B cell (primary cell): ENCODE results near the gene USP48. TPM values are rescaled to one million over a fixed set of nuclear protein-coding genes. Genes with fewer than 3 reads are reported as not detected.

Experiments used
- ATAC-seq: fragments of 200-7000 bp; cut with Tn5 transposase; one replicate; pipeline ENCODE4 v1.10.0; 2021; ENCODE audit warnings: low read depth, mild to moderate bottlenecking, moderate number of reproducible peaks, moderate library complexity
- CTCF ChIA-PET: fragments of 350-600 bp; sonication (Branson Sonifier 250); formaldehyde crosslinking; loops from one replicate; lab custom pipeline; 2021; ENCODE audit warnings: antibody characterized with exemption, inconsistent platforms; lab: Charles Lee
- POLR2A ChIA-PET: fragments of 350-600 bp; sonication (Branson Sonifier 250); formaldehyde crosslinking; loops from one replicate; lab custom pipeline; 2021; ENCODE audit warnings: antibody characterized with exemption; lab: Charles Lee
- DNase-seq: peaks from one replicate; pipeline ENCODE4 v3.0.0; 2013
- H2AFZ ChIP-seq: 2 replicates; pipeline ENCODE4 v1.6.1; 2012; ENCODE audit warnings: mild to moderate bottlenecking, low read depth, low read length; ENCODE audit not compliant: insufficient read depth, poor library complexity, severe bottlenecking
- H3K27ac ChIP-seq, 2 donors: 1 replicate in 1 of 2; 2 replicates in 1 of 2; pipeline ENCODE4 v1.5.1; 2012 to 2013; ENCODE audit warnings: low read length in 2 of 2, mild to moderate bottlenecking in 2 of 2, moderate library complexity in 1 of 2
- H3K27me3 ChIP-seq, 4 experiments: fragments of 200-600 bp in 1 of 4; sonication (generic) in 1 of 4; replicated peaks in 1 of 4; 1 replicate in 2 of 4; 2 replicates in 2 of 4; pipeline versions ENCODE4 v1.6.1 to v1.7.0; 2013 to 2016; ENCODE audit warnings: low read length in 3 of 4, mild to moderate bottlenecking in 2 of 4, mixed read lengths in 1 of 4, moderate library complexity in 1 of 4; ENCODE audit not compliant: insufficient read depth in 4 of 4, control insufficient read depth in 3 of 4; ENCODE audit errors: control extremely low read depth in 1 of 4
- H3K36me3 ChIP-seq, 2 experiments: replicated peaks in 1 of 2; 1 replicate in 1 of 2; 2 replicates in 1 of 2; pipeline versions ENCODE4 v1.6.1 to v1.7.1; 2013; ENCODE audit warnings: low read length in 1 of 2; ENCODE audit not compliant: insufficient read depth in 2 of 2, control insufficient read depth in 1 of 2; ENCODE audit errors: control extremely low read depth in 1 of 2, extremely low read depth in 1 of 2
- H3K4me1 ChIP-seq, 2 donors: fragments of 200-600 bp in 1 of 2; sonication (generic) in 1 of 2; 1 replicate in 1 of 2; 2 replicates in 1 of 2; pipeline versions ENCODE4 v1.5.1 to v1.6.1; 2013 to 2017; ENCODE audit warnings: low read length in 2 of 2; ENCODE audit not compliant: control insufficient read depth in 2 of 2, insufficient read depth in 2 of 2
- H3K4me2 ChIP-seq: replicated peaks from 2 replicates; pipeline ENCODE3; 2012; ENCODE audit warnings: mild to moderate bottlenecking, low read depth, low read length; ENCODE audit not compliant: poor library complexity, severe bottlenecking
- H3K4me3 ChIP-seq, 5 experiments: fragments of 200-600 bp in 1 of 5; sonication (generic) in 1 of 5; 1 replicate in 3 of 5; 2 replicates in 2 of 5; pipeline versions ENCODE4 v1.5.1 to v1.7.0; 2011 to 2016; ENCODE audit warnings: low read length in 4 of 5, mild to moderate bottlenecking in 4 of 5, low read depth in 2 of 5, control low read depth in 1 of 5, moderate library complexity in 1 of 5; ENCODE audit not compliant: insufficient read depth in 1 of 5; ENCODE audit errors: control extremely low read depth in 1 of 5, extremely low read depth in 1 of 5
- H3K79me2 ChIP-seq: fragments of 200-600 bp; sonication (generic); one replicate; pipeline ENCODE4 v1.6.0; 2016; ENCODE audit warnings: low read length; ENCODE audit not compliant: control insufficient read depth, insufficient read depth
- H3K9ac ChIP-seq: fragments of 200-600 bp; sonication (generic); 2 replicates; pipeline ENCODE4 v1.6.1; 2017; ENCODE audit warnings: mild to moderate bottlenecking, low read length, moderate library complexity
- H3K9me3 ChIP-seq, 3 donors: one replicate each; pipeline versions ENCODE4 v1.6.1 to v1.7.1; 2013; ENCODE audit warnings: low read length in 2 of 3; ENCODE audit not compliant: control insufficient read depth in 2 of 3, insufficient read depth in 1 of 3; ENCODE audit errors: control extremely low read depth in 1 of 3
- H4K20me1 ChIP-seq: 2 replicates; pipeline ENCODE4 v1.6.0; 2012; ENCODE audit warnings: mild to moderate bottlenecking, low read length; ENCODE audit not compliant: insufficient read depth, control insufficient read depth, poor library complexity, severe bottlenecking
- H3K27ac Mint-ChIP-seq: one replicate; pipeline ENCODE4 v1.8.0; 2021; ENCODE audit warnings: mixed read lengths
- H3K27me3 Mint-ChIP-seq: one replicate; pipeline ENCODE4 v1.8.0; 2021; ENCODE audit warnings: mixed read lengths
- H3K4me1 Mint-ChIP-seq: one replicate; pipeline ENCODE4 v1.8.0; 2021; ENCODE audit warnings: mixed read lengths
- H3K4me3 Mint-ChIP-seq: one replicate; pipeline ENCODE4 v1.8.0; 2021; ENCODE audit warnings: mixed read lengths
- H3K9me3 Mint-ChIP-seq: one replicate; pipeline ENCODE4 v1.8.0; 2022; ENCODE audit warnings: mixed read lengths; ENCODE audit not compliant: insufficient read depth
- EZH2 ChIP-seq: IDR thresholded peaks from 2 replicates; pipeline ENCODE4 v1.6.1; 2012; ENCODE audit warnings: borderline replicate concordance, low read depth, mild to moderate bottlenecking, moderate library complexity, low read length; ENCODE audit not compliant: insufficient read depth, poor library complexity, severe bottlenecking
- WGBS: methylation state at CpG from one replicate; pipeline ENCODE4 v1.1.5; 2013; ENCODE audit warnings: missing lambda C conversion rate; ENCODE audit not compliant: insufficient coverage; 5-methylcytosine and 5-hydroxymethylcytosine counted together
- intact Hi-C: fragments of 100-400 bp; cut with micrococcal nuclease; formaldehyde crosslinking; loops from one replicate; pipeline ENCODE4 v1.10.0; 2022
- polyA plus RNA-seq: library from polyadenylated mRNA; depleted of rRNA; stranded (reverse); fragments of >200 nt; gene quantifications from 2 replicates; pipeline ENCODE4 v1.2.3, GENCODE V29; 2012
- total RNA-seq, 2 donors: library from RNA; stranded (reverse); fragments of 120-200 nt in 1 of 2; gene quantifications; 1 replicate in 1 of 2; 2 replicates in 1 of 2; pipeline versions ENCODE4 v1.2.3 to v1.2.4, GENCODE V29; 2013 to 2022
- TF ChIP-seq, protein P1 (sequence below): fragments of 200-600 bp; IDR thresholded peaks from one replicate; pipeline ENCODE4 v1.8.0; 2022; ENCODE audit warnings: antibody characterized with exemption, mild to moderate bottlenecking

Gene USP48
- total and polyA plus RNA-seq, 2 donors (not counting 1 experiment from before 2014, with no cell fraction given) = 21.2 to 135 TPM

DNA sequence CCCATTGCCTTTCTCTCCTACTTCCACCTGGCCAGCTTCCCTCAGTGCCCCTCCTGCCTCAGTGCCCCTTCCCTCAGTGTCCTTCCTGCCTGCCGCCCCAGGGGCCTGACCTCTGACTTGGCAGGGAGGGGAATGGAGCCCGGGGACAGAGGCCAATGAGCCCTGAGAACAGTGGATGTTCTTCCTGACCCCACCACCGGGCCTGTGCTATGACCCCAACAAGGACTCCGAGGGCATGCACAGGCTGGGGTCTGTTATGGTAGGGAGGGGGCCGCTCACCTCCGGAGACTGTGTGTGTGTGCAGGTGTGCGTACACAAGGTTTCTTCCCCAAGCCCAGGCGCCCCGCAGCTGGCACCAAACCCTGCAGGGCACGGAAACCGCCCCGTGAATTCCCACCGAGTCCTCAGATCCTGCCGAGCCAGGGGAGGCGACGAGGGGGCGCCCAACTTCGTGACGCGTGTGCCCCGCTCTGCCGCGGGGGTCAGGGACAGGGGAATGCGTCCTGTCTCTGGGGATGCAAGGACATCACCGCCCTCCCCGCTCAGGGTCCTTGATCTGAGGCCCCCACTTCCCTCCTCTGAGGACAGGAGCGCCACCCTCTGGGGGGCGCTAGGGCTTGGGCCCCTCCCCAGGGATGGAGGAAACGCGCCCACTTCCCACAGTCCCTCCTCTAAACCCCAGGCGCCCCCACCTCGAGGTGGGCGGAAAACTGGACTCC, 114.6 kb downstream of the USP48 start:
- Histone ChIP-seq H4K20me1 (no peaks in the 10 kb centered on the region), H3K4me1 (peaks cover 25 to 29% of the 10 kb centered on the region in 2 donors), H3K4me3 (peak overlapping the region in 1 of 5 experiments; percentile 38), H3K27me3 (peaks cover 0 to 60% (median 23%) of the 10 kb centered on the region in 4 experiments), H3K9ac (peak overlapping the region; percentile 45), H3K9me3 (peaks cover 0 to 22% (median 0%) of the 10 kb centered on the region in 3 donors), H3K79me2 (no peaks in the 10 kb centered on the region), H3K4me2 (peak overlapping the region; percentile 82), H2AFZ (no peak overlapping the region), H3K27ac (no peak overlapping the region), H3K36me3 (no peaks in the 10 kb centered on the region)
- H3K4me3 Mint-ChIP-seq = peak overlapping the region; percentile 26
- H3K4me1 Mint-ChIP-seq = peaks cover 23% of the 10 kb centered on the region
- H3K27ac Mint-ChIP-seq = no peak overlapping the region
- WGBS = 9% methylated on average over 32 of the region's 33 CpGs
- CTCF ChIA-PET = no interaction called here
- TF ChIP-seq EZH2 = peak; percentile 25
- TF ChIP-seq, protein P1, sequence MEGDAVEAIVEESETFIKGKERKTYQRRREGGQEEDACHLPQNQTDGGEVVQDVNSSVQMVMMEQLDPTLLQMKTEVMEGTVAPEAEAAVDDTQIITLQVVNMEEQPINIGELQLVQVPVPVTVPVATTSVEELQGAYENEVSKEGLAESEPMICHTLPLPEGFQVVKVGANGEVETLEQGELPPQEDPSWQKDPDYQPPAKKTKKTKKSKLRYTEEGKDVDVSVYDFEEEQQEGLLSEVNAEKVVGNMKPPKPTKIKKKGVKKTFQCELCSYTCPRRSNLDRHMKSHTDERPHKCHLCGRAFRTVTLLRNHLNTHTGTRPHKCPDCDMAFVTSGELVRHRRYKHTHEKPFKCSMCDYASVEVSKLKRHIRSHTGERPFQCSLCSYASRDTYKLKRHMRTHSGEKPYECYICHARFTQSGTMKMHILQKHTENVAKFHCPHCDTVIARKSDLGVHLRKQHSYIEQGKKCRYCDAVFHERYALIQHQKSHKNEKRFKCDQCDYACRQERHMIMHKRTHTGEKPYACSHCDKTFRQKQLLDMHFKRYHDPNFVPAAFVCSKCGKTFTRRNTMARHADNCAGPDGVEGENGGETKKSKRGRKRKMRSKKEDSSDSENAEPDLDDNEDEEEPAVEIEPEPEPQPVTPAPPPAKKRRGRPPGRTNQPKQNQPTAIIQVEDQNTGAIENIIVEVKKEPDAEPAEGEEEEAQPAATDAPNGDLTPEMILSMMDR = no peak
- intact Hi-C loops = no loop called here
- peaks cover 31% of the 10 kb centered on the region for H3K27me3 Mint-ChIP-seq
- POLR2A ChIA-PET = no interaction called here
- no peak for DNase-seq
- no peaks in the 10 kb centered on the region for H3K9me3 Mint-ChIP-seq
- no peak for ATAC-seq
